Caki2 (cell line): Measurements from ENCODE around the gene VIPR1. TPM values are rescaled to one million over a fixed set of nuclear protein-coding genes. Genes with fewer than 3 reads are reported as not detected.
A peak's percentile ranks its signal among the peaks of the same experiment; 100 is the strongest.

ENCODE experiments used
- DNase-seq: peaks from one replicate; pipeline ENCODE4 v3.0.0-alpha.2; 2015; ENCODE audit warnings: low read depth
- in situ Hi-C: cut with HindIII; loops from 2 replicates; pipeline ENCODE4 v1.10.0; 2016; ENCODE audit warnings: low sequenced_read_pairs, low pct_unique_long_range_greater_than_20kb, mixed read lengths
- total RNA-seq: library from RNA; depleted of rRNA; stranded (reverse); fragments of >200 nt; shearing (Covaris generic); gene quantifications from 2 replicates; pipeline ENCODE4 v1.2.3, GENCODE V29; 2014; ENCODE audit warnings: low replicate concordance; rRNA removed

The VIPR1 gene
- total RNA-seq = not detected in 2 replicates

GRCh38 chr3:42502429-42503250 is at the start of gene VIPR1:
Gene VIPR1, plus strand, starts transcription at chr3:42502643. Its CDS starts 93 bp downstream, at chr3:42502736.
- peak; percentile 63 for DNase-seq
- in situ Hi-C loops = no loop called here

GRCh38 chr3:42456211-42456610 is 46.2 kb upstream of the VIPR1 start:
- in situ Hi-C loops = no loop called here
- DNase-seq = no peak

GRCh38 chr3:42459151-42459550 is 43.3 kb upstream of the VIPR1 start:
- in situ Hi-C loops = no loop called here
- no peak for DNase-seq

- in situ Hi-C loops = no loop called here
- DNase-seq = no peak
These were observed 40.7 kb upstream of the VIPR1 start for GRCh38 chr3:42461762-42462161.

GRCh38 chr3:42463093-42463492 is 39.4 kb upstream of the VIPR1 start:
- in situ Hi-C loops = no loop called here
- no peak for DNase-seq

GRCh38 chr3:42468111-42468510 is 34.3 kb upstream of the VIPR1 start:
- in situ Hi-C loops = no loop called here
- DNase-seq = no peak

GRCh38 chr3:42472555-42472954 is 29.9 kb upstream of the VIPR1 start:
- in situ Hi-C loops = no loop called here
- no peak for DNase-seq

- in situ Hi-C loops = no loop called here
- DNase-seq = no peak
These were observed 29.1 kb upstream of the VIPR1 start for GRCh38 chr3:42473083-42473932.

- DNase-seq = no peak
- in situ Hi-C loops = no loop called here
These were observed 26.0 kb upstream of the VIPR1 start for GRCh38 chr3:42476225-42477125.

GRCh38 chr3:42477696-42478095 is 24.7 kb upstream of the VIPR1 start:
- in situ Hi-C loops = no loop called here

GRCh38 chr3:42478830-42479229 is 23.6 kb upstream of the VIPR1 start:
- in situ Hi-C loops = no loop called here
- DNase-seq = no peak

More at GRCh38 chr3:42477696-42478095, 24.7 kb upstream of the VIPR1 start:
- DNase-seq = no peak

- in situ Hi-C loops = no loop called here
- DNase-seq = no peak
These were observed 15.5 kb upstream of the VIPR1 start for GRCh38 chr3:42486814-42487565.

- DNase-seq = no peak
- in situ Hi-C loops = no loop called here
These were observed 13.8 kb upstream of the VIPR1 start for GRCh38 chr3:42488687-42489086.

- no peak for DNase-seq
- in situ Hi-C loops = no loop called here
These were observed 13.1 kb upstream of the VIPR1 start for GRCh38 chr3:42489116-42489936.

- in situ Hi-C loops = no loop called here
- DNase-seq = no peak
These were observed 12.6 kb upstream of the VIPR1 start for GRCh38 chr3:42489937-42490227.

- DNase-seq = no peak
- in situ Hi-C loops = no loop called here
These were observed 12.2 kb upstream of the VIPR1 start for GRCh38 chr3:42490243-42490642.

- in situ Hi-C loops = no loop called here
- no peak for DNase-seq
These were observed 10.4 kb upstream of the VIPR1 start for GRCh38 chr3:42491881-42492507.
